A549 (cell line): ENCODE results near the gene RRBP1. TPM values are rescaled to one million over a fixed set of nuclear protein-coding genes. Genes with fewer than 3 reads are reported as not detected.

Experiments
- ATAC-seq, 2 experiments: fragments of 200-7000 bp in 1 of 2; fragments of >200 bp in 1 of 2; cut with Nextera tagmentation in 1 of 2; cut with Tn5 transposase in 1 of 2; 3 replicates each; pipeline versions ENCODE4 v1.8.0 to v1.9.1; 2018 to 2020; ENCODE audit warnings: mild to moderate bottlenecking in 1 of 2, moderate library complexity in 1 of 2
- CTCF ChIA-PET: fragments of 300-600 bp; sonication (Branson Sonifier 250); formaldehyde crosslinking; extraction: SDS; loops from one replicate; lab custom pipeline; 2021; ENCODE audit warnings: antibody characterized with exemption, inconsistent platforms; lab: Yijun Ruan, JAX
- POLR2A ChIA-PET: fragments of 350-600 bp; formaldehyde crosslinking; extraction: SDS; loops from one replicate; lab custom pipeline; 2021; ENCODE audit warnings: antibody characterized with exemption, inconsistent platforms; lab: Yijun Ruan, JAX
- DNase-seq, 2 experiments: peaks; one replicate each; pipeline versions ENCODE4 v3.0.0 to v3.0.0-alpha.2; 2011 to 2016; ENCODE audit warnings: low read depth in 1 of 2, low spot score in 1 of 2
- FAIRE-seq: peaks from 2 replicates; lab custom pipeline; 2011; peaks lifted over from hg19 to GRCh38; lab: Jason Lieb, UNC
- H3K27ac ChIP-seq, 2 experiments: fragments of >200 bp; sonication (Bioruptor Twin); formaldehyde crosslinking; 3 replicates each; pipeline ENCODE4 v1.5.1; 2016 to 2017
- H3K4me1 ChIP-seq: fragments of >200 bp; sonication (Bioruptor Twin); formaldehyde crosslinking; 3 replicates; pipeline ENCODE4 v1.6.1; 2016
- H3K4me2 ChIP-seq: fragments of >200 bp; sonication (Bioruptor Twin); formaldehyde crosslinking; 3 replicates; pipeline ENCODE4 v1.6.1; 2016
- H3K4me3 ChIP-seq: fragments of >200 bp; sonication (Bioruptor Twin); formaldehyde crosslinking; 3 replicates; pipeline ENCODE4 v1.5.1; 2016
- H3K9me3 ChIP-seq: fragments of >200 bp; sonication (Bioruptor Twin); formaldehyde crosslinking; 3 replicates; pipeline ENCODE4 v1.6.1; 2016
- CEBPB ChIP-seq, 2 experiments: fragments of >200 bp in 1 of 2; sonication (Bioruptor Twin) in 1 of 2; formaldehyde crosslinking in 1 of 2; IDR thresholded peaks; 2 replicates each; pipeline ENCODE4 v1.6.1; 2012 to 2016
- CHD2 ChIP-seq: fragments of 150-350 bp; IDR thresholded peaks from 2 replicates; pipeline ENCODE4 v1.6.1; 2014; ENCODE audit warnings: low read length; ENCODE audit not compliant: partially characterized antibody
- EHMT2 ChIP-seq: fragments of 200-600 bp; sonication (generic); IDR thresholded peaks from 2 replicates; pipeline ENCODE4 v1.6.1; 2016; ENCODE audit warnings: antibody characterized with exemption, low read depth, mild to moderate bottlenecking, moderate library complexity
- ELK1 ChIP-seq: fragments of 150-350 bp; IDR thresholded peaks from 2 replicates; pipeline ENCODE4 v1.6.1; 2014; ENCODE audit warnings: low read depth, mild to moderate bottlenecking, low read length
- FOSB ChIP-seq: fragments of 250-450 bp; sonication (Bioruptor Pico); IDR thresholded peaks from 2 replicates; pipeline ENCODE4 v1.5.0; 2020; ENCODE audit warnings: mild to moderate bottlenecking, moderate library complexity
- FOSL2 ChIP-seq, 2 experiments: fragments of 450-650 bp in 1 of 2; fragments of >200 bp in 1 of 2; sonication (Bioruptor Twin) in 1 of 2; formaldehyde crosslinking; IDR thresholded peaks; 2 replicates each; pipeline versions ENCODE4 v1.5.0 to v1.6.1; 2016 to 2020; ENCODE audit warnings: mild to moderate bottlenecking in 1 of 2, moderate library complexity in 1 of 2
- FOXS1 ChIP-seq: fragments of 250-450 bp; sonication (Bioruptor Pico); IDR thresholded peaks from 2 replicates; pipeline ENCODE4 v1.5.0; 2020; ENCODE audit warnings: mild to moderate bottlenecking, moderate library complexity
- GATA3 ChIP-seq: IDR thresholded peaks from 2 replicates; pipeline ENCODE4 v1.6.1; 2012; ENCODE audit warnings: borderline replicate concordance
- HMGXB4 ChIP-seq: fragments of 250-450 bp; sonication (Bioruptor Pico); IDR thresholded peaks from 2 replicates; pipeline ENCODE4 v1.5.0; 2021; ENCODE audit warnings: mild to moderate bottlenecking, moderate library complexity, borderline replicate concordance
- JUN ChIP-seq, 2 experiments: fragments of >200 bp; sonication (Bioruptor Twin); formaldehyde crosslinking; IDR thresholded peaks; 2 replicates in 1 of 2; 3 replicates in 1 of 2; pipeline ENCODE4 v1.6.1; 2016 to 2017
- KDM5A ChIP-seq: fragments of 200-600 bp; sonication (generic); IDR thresholded peaks from 2 replicates; pipeline ENCODE4 v1.6.1; 2016; ENCODE audit warnings: antibody characterized with exemption, mild to moderate bottlenecking
- POLR2A ChIP-seq: IDR thresholded peaks from 2 replicates; pipeline ENCODE4 v1.6.1; 2012; ENCODE audit warnings: mild to moderate bottlenecking, low read length
- RCOR1 ChIP-seq: fragments of 150-350 bp; IDR thresholded peaks from 2 replicates; pipeline ENCODE4 v1.6.1; 2014; ENCODE audit warnings: antibody characterized with exemption, low read length, low read depth
- ZSCAN20 ChIP-seq: fragments of 250-450 bp; sonication (Bioruptor Pico); IDR thresholded peaks from 2 replicates; pipeline ENCODE4 v1.8.0; 2022; ENCODE audit warnings: mild to moderate bottlenecking, moderate library complexity
- WGBS: methylation state at CpG from one replicate; pipeline ENCODE4 v1.1.6; 2017; ENCODE audit errors: missing lambda C conversion rate; 5-methylcytosine and 5-hydroxymethylcytosine counted together
- polyA plus RNA-seq, 4 experiments: library from polyadenylated mRNA; depleted of rRNA in 3 of 4; stranded (reverse); fragments of >200 nt; fragmentation: RNase III in 1 of 4; extraction: RNeasy Plus Mini Kit Qiagen cat#74134 plus additional on column Dnase treatment in 1 of 4; gene quantifications; 2 replicates in 3 of 4; 3 replicates in 1 of 4; pipeline ENCODE4 v1.2.3, GENCODE V29; 2011 to 2017
- TF ChIP-seq, protein P1 (sequence below): fragments of 250-450 bp; sonication (Bioruptor Pico); IDR thresholded peaks from 2 replicates; pipeline ENCODE4 v1.5.0; 2020; ENCODE audit warnings: low read depth, mild to moderate bottlenecking, moderate library complexity

Gene RRBP1
- polyA plus RNA-seq, 2 of the 4 experiments (the other 2 are of a cell fraction): 51.6 to 79.6 TPM

DNA sequence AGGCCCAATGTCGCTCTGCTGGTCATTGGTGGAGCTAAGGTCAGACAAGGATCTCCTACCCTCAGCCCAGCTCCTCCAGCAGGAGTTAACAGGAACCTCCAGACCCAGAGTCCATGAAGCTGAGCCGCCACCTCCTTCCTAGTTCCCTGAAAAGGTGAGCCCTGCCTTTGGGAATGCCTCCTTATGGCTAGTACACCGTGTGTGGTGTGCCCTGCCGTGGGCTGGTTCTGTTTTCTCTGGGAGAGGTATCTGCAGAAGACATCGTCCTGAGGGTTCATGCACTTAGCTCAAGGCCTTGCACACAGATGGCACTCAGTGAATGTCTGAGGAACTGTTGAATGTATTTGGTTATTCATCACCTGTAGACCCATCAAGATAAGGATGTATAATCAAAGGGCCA lies 33.0 kb upstream of the RRBP1 start:
- no peak overlapping the region for H3K4me3 ChIP-seq
- H3K4me1 ChIP-seq: 0 out of 3 replicates have a peak, but pooled peaks cover 4% of the 10 kb centered on the region
- DNase-seq (no peak), FAIRE-seq (no peak), ATAC-seq (no peak)
- WGBS: 45% methylated on average over 5 of the region's 5 CpGs
- no peaks in the 10 kb centered on the region for H3K9me3 ChIP-seq
- no peak overlapping the region for H3K4me2 ChIP-seq
- POLR2A ChIA-PET: no interaction called here
- no peak for TF ChIP-seq CHD2
- no peak for TF ChIP-seq HMGXB4 (CRISPR knock-in tag)
- TF ChIP-seq, all 56 proteins: peak for 0
- CTCF ChIA-PET: interaction anchor here (0.7 to 0.8 kb wide), 2 partner anchors 8 to 140 kb away, joined by 3 to 5 read pairs; no protein-coding TSS in a partner anchor
- no peak overlapping the region for H3K27ac ChIP-seq

- no peak overlapping the region for H3K4me3 ChIP-seq
- H3K27ac ChIP-seq: no peak overlapping the region
- DNase-seq: no peak
- ATAC-seq: no peak
- no peaks in the 10 kb centered on the region for H3K9me3 ChIP-seq
- 74% methylated on average over 1 of the region's 1 CpG for WGBS
- no peak for TF ChIP-seq FOSB (CRISPR knock-in tag)
- no peak for TF ChIP-seq FOSL2 (IDR thresholded peaks at IDR 0.05)
- TF ChIP-seq FOSL2 (CRISPR knock-in tag; IDR thresholded peaks at IDR 0.05): no peak
- TF ChIP-seq ZSCAN20 (CRISPR knock-in tag): no peak
- ChIA-PET POLR2A (no interaction called here), CTCF (interaction anchor here (0.7 to 0.8 kb wide), 2 partner anchors 8 to 140 kb away, joined by 3 to 5 read pairs; no protein-coding TSS in a partner anchor)
- H3K4me1 ChIP-seq: 0 out of 3 replicates have a peak, but pooled peaks cover 4% of the 10 kb centered on the region
- no peak for FAIRE-seq
- no peak overlapping the region for H3K4me2 ChIP-seq
These were observed 32.6 kb upstream of the RRBP1 start for GRCh38 chr20:17714597-17714996.

DNA sequence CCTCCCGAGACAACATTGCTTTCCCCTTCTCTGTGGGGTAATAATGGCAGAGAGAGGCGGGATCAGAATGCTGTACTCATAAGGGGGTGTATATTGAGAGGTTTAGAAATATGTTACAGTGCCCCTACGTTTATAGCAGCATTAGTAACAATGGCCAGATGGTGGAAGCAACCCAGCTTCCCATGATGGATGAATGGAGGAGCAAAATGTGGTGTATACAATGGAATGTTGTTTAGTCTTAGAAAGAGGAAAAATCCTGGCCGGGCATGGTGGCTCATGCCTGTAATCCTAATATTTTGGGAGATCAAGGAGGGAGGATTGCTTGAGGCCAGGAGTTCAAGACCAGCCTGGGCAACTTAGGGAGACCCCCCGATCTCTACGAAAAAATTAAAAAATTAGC lies 30.7 kb upstream of the RRBP1 start:
- DNase-seq (no peak), ATAC-seq (no peak), FAIRE-seq (no peak)
- ChIA-PET POLR2A (no interaction called here), CTCF (no interaction called here)
- H3K27ac ChIP-seq: no peak overlapping the region
- TF ChIP-seq CEBPB (IDR thresholded peaks at IDR 0.05) (no peak), RCOR1 (no peak)
- no peak overlapping the region for H3K4me3 ChIP-seq
- no peaks in the 10 kb centered on the region for H3K9me3 ChIP-seq
- no peak overlapping the region for H3K4me2 ChIP-seq
- H3K4me1 ChIP-seq: 0 out of 3 replicates have a peak, but pooled peaks cover 4% of the 10 kb centered on the region
- WGBS: 60% methylated on average over 6 of the region's 6 CpGs

GRCh38 chr20:17712201-17712600 lies 30.2 kb upstream of the RRBP1 start:
- 73% methylated on average over 4 of the region's 4 CpGs for WGBS
- ChIA-PET POLR2A (no interaction called here), CTCF (no interaction called here)
- no peak overlapping the region for H3K4me2 ChIP-seq
- H3K9me3 ChIP-seq: no peaks in the 10 kb centered on the region
- H3K4me3 ChIP-seq: no peak overlapping the region
- no peak overlapping the region for H3K27ac ChIP-seq
- DNase-seq (no peak), FAIRE-seq (no peak), ATAC-seq (no peak)
- H3K4me1 ChIP-seq: 0 out of 3 replicates have a peak, but pooled peaks cover 4% of the 10 kb centered on the region
- TF ChIP-seq FOXS1 (CRISPR knock-in tag) (no peak), POLR2A (no peak), JUN (IDR thresholded peaks at IDR 0.05) (no peak)

GRCh38 chr20:17711267-17711627 lies 29.2 kb upstream of the RRBP1 start:
- DNase-seq (no peak), ATAC-seq (no peak), FAIRE-seq (no peak)
- Histone ChIP-seq H3K9me3 (no peaks in the 10 kb centered on the region), H3K4me2 (no peak overlapping the region), H3K4me1 (0 out of 3 replicates have a peak, but pooled peaks cover 4% of the 10 kb centered on the region), H3K4me3 (no peak overlapping the region), H3K27ac (no peak overlapping the region)
- WGBS: 67% methylated on average over 5 of the region's 5 CpGs
- TF ChIP-seq FOSL2 (IDR thresholded peaks at IDR 0.05): no peak
- TF ChIP-seq FOSL2 (CRISPR knock-in tag; IDR thresholded peaks at IDR 0.05): no peak
- no peak for TF ChIP-seq EHMT2
- TF ChIP-seq GATA3: no peak
- TF ChIP-seq, protein P1, sequence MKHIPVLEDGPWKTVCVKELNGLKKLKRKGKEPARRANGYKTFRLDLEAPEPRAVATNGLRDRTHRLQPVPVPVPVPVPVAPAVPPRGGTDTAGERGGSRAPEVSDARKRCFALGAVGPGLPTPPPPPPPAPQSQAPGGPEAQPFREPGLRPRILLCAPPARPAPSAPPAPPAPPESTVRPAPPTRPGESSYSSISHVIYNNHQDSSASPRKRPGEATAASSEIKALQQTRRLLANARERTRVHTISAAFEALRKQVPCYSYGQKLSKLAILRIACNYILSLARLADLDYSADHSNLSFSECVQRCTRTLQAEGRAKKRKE (CRISPR knock-in tag): no peak
- TF ChIP-seq ELK1: no peak
- TF ChIP-seq KDM5A: no peak
- ChIA-PET CTCF (interaction anchor here (2.7 kb wide), 1 partner anchor 10 kb away, joined by 11 read pairs; the partner anchor contains the start of gene BANF2), POLR2A (no interaction called here)
